ENCODE data around the gene TMX2. TPM values are rescaled to one million over a fixed set of nuclear protein-coding genes. Genes with fewer than 3 reads are reported as not detected.

Gene TMX2
- total and polyA plus RNA-seq, 10 of the 15 experiments (the other 5 are each of a cell fraction or from before 2014, with no cell fraction given), result 64.3 to 134 (median 91.6) TPM

- TF ChIP-seq SRF (IDR thresholded peaks at IDR 0.05; ENCODE audit: low read depth in 2 of 2, low read length in 2 of 2) (no peak), RAD21 (IDR thresholded peaks at IDR 0.05; ENCODE audit: insufficient read depth, low read depth, low read length) (no peak), DPF2 (IDR thresholded peaks at IDR 0.05) (0 out of 2 replicates have a peak, but pooled peaks have one; percentile 16), IRF3 (IDR thresholded peaks at IDR 0.05) (no peak), MEF2B (IDR thresholded peaks at IDR 0.05; ENCODE audit: partially characterized antibody, poor library complexity, severe bottlenecking) (peak; percentile 76), SMAD1 (IDR thresholded peaks at IDR 0.05; ENCODE audit: low read depth, partially characterized antibody) (peak; percentile 44), YBX1 (IDR thresholded peaks at IDR 0.05) (no peak), TCF7 (IDR thresholded peaks at IDR 0.05; ENCODE audit: borderline replicate concordance) (no peak), WRNIP1 (IDR thresholded peaks at IDR 0.05; ENCODE audit: borderline replicate concordance, low read depth, low read length) (no peak), IRF4 (IDR thresholded peaks at IDR 0.05; ENCODE audit: low read depth, low read length) (0 out of 2 replicates have a peak, but pooled peaks have one; percentile 13), CUX1 (IDR thresholded peaks at IDR 0.05; ENCODE audit: insufficient replicate concordance, low read depth, low read length) (peak; percentile 88), YY1 (IDR thresholded peaks at IDR 0.05; ENCODE audit: low read depth, low read length) (no peak), NR2F1 (conservative IDR thresholded peaks at IDR 0.05) (0 out of 2 replicates have a peak, but pooled peaks have one; percentile 16), MTA3 (IDR thresholded peaks at IDR 0.05; ENCODE audit: borderline replicate concordance, low read length) (no peak), ELK1 (IDR thresholded peaks at IDR 0.05; ENCODE audit: low read depth, low read length) (no peak), RELB (IDR thresholded peaks at IDR 0.05; ENCODE audit: low read depth) (peak; percentile 41; the same call in 1 of the 2 replicates), MYB (IDR thresholded peaks at IDR 0.05; ENCODE audit: borderline replicate concordance, low read depth, low read length) (no peak), LARP7 (IDR thresholded peaks at IDR 0.05) (no peak), HDGF (IDR thresholded peaks at IDR 0.05) (no peak)
Observed at GRCh38 chr11:57787920-57788702, 75.7 kb downstream of the TMX2 start (continued).
